Heart right ventricle (tissue), 16 donors: ENCODE measurements around the gene LRP1. TPM values are rescaled to one million over a fixed set of nuclear protein-coding genes. Genes with fewer than 3 reads are reported as not detected.

ENCODE experiments used
- ATAC-seq, 8 donors: fragments of 200-7000 bp; cut with Tn5 transposase; one replicate each; pipeline ENCODE4 v1.9.1; 2020; ENCODE audit warnings: mild to moderate bottlenecking in 8 of 8, moderate library complexity in 8 of 8, moderate number of reproducible peaks in 1 of 8
- DNase-seq, 2 donors: peaks; one replicate each; pipeline ENCODE4 v3.0.0-alpha.2; 2020
- H3K27ac ChIP-seq, 10 donors: fragments of 200-600 bp; sonication (generic) in 2 of 10; one replicate each; pipeline versions ENCODE4 v1.5.0 to v1.8.0; 2020 to 2022; ENCODE audit warnings: mild to moderate bottlenecking in 3 of 10
- H3K27me3 ChIP-seq, 7 donors: fragments of 200-600 bp; one replicate each; pipeline ENCODE4 v1.8.0; 2021 to 2022; ENCODE audit warnings: mild to moderate bottlenecking in 2 of 7
- H3K36me3 ChIP-seq, 9 donors: fragments of 200-600 bp; sonication (generic) in 1 of 9; one replicate each; pipeline versions ENCODE4 v1.5.0 to v1.8.0; 2020 to 2022; ENCODE audit warnings: mild to moderate bottlenecking in 2 of 9
- H3K4me1 ChIP-seq, 9 donors: fragments of 200-600 bp; sonication (generic) in 1 of 9; one replicate each; pipeline versions ENCODE4 v1.5.0 to v1.8.0; 2020 to 2022; ENCODE audit warnings: mild to moderate bottlenecking in 4 of 9
- H3K4me3 ChIP-seq, 10 donors: fragments of 200-600 bp; sonication (generic) in 2 of 10; one replicate each; pipeline versions ENCODE4 v1.5.0 to v1.8.0; 2020 to 2022; ENCODE audit warnings: mild to moderate bottlenecking in 7 of 10, moderate library complexity in 2 of 10
- H3K9me3 ChIP-seq, 11 donors: fragments of 200-600 bp in 10 of 11; sonication (generic) in 2 of 11; one replicate each; pipeline versions ENCODE4 v1.5.0 to v1.8.0; 2013 to 2022; ENCODE audit warnings: mild to moderate bottlenecking in 2 of 11, control low read depth in 1 of 11, moderate library complexity in 1 of 11
- CTCF ChIP-seq, 9 donors: fragments of 200-600 bp; sonication (generic) in 2 of 9; IDR thresholded peaks; one replicate each; pipeline versions ENCODE4 v1.5.0 to v1.8.0; 2021 to 2022; ENCODE audit warnings: antibody characterized with exemption in 9 of 9, mild to moderate bottlenecking in 5 of 9, moderate library complexity in 1 of 9
- WGBS, 2 donors: extraction: QIAGEN DNeasy Blood & Tissue Kit; methylation state at CpG; one replicate each; pipeline ENCODE4 v1.1.7; 2013; ENCODE audit warnings: inconsistent platforms in 1 of 2; 5-methylcytosine and 5-hydroxymethylcytosine counted together
- intact Hi-C, 10 donors: fragments of 100-400 bp; cut with DNase I; formaldehyde crosslinking; loops; one replicate each; pipeline versions ENCODE4 v1.11.1 to v1.14.2; 2022
- polyA plus RNA-seq, 2 donors: library from polyadenylated mRNA; stranded (reverse); fragments of 200-250 nt; gene quantifications; one replicate each; pipeline ENCODE4 v1.2.3, GENCODE V29; 2013
- total RNA-seq, 10 donors: library from RNA; stranded (reverse); fragmentation: NEBNext Ultra II Directional in 3 of 10; extraction: Animal tissue kit (Norgen Biotek cat#: 25700) in 3 of 10; gene quantifications; one replicate each; pipeline versions ENCODE4 v1.2.1 to v1.2.4, GENCODE V29; 2021 to 2023
- donor health status: Arrhythmogenic right ventricular cardiomyopathy.
- donor health status: ischemic (EF 13 %, LVEDD 7.1; RV severe dilation, severe dysfunction).
- donor health status: healthy with polysubstance abuse.
- donor health status: DM: no; HTN: yes; CAD: no.
- donor health status: DM: no; HTN: no; CAD: no.
- donor health status: ischemic (EF 25% LVEDD 6.9; RV normal size, moderate dysfunction).
- donor health status: ischemic (EF 25% LVEDD 5.7; RV mildly dilated, moderate dysfunction).
- donor health status: healthy.
- donor health status: DM: yes; HTN: yes; CAD: no.
- donor health status: Ischemic cardiomyopathy.
- donor health status: ischemic (EF 35%, LVEDD 5.7; RV mildly dilated, moderate dysfunction).
- donor health status: nonischemic (EF 11% LVEDD 7.7; RV severe dilation, severe dysfunction).
- donor health status: DM: yes; HTN: yes; CAD: no.
- donor health status: PGD.
- donor health status: ischemic (EF 29% LVEDD 5.4; RV normal size, mild dysfunction).
- donor health status: nonischemic (EF 23%, LVEDD 6.1; RV moderate dilation, normal function).

Gene LRP1
- total and polyA plus RNA-seq, 12 donors: 46.3 to 259 (median 69.3) TPM

DNA sequence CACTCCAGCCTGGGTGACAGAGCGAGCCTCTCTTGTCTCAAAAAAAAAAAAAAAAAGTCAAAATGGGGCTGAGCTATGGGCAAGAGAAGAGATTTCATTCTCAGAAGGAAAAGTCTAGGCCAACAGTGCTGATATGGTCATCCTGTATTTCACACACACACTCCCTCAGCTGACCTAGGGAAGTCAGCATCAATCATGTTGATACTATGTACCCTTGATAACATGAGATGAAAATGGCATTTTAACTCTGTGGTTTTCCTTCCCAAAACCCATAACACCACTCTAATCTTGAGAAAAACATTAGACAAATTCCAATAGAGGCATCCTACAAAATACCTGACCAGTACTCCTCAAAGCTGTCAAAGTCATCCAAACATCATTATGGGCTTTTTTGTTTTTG lies 47.4 kb upstream of the LRP1 start:
- no peaks in the 10 kb centered on the region for H3K9me3 ChIP-seq
- H3K4me1 ChIP-seq: peaks cover 0 to 28% (median 20%) of the 10 kb centered on the region in 9 donors
- ATAC-seq (no peak), DNase-seq (no peak)
- no peak for TF ChIP-seq CTCF (IDR thresholded peaks at IDR 0.05)
- no peaks in the 10 kb centered on the region for H3K27me3 ChIP-seq
- no peak overlapping the region for H3K4me3 ChIP-seq
- intact Hi-C loops: no loop called here
- 96 to 100% methylated on average over 1 of the region's 1 CpG for whole genome bisulfite sequencing, 2 donors
- H3K27ac ChIP-seq: no peak overlapping the region
- H3K36me3 ChIP-seq: peaks cover 0 to 6% (median 0%) of the 10 kb centered on the region in 9 donors

DNA sequence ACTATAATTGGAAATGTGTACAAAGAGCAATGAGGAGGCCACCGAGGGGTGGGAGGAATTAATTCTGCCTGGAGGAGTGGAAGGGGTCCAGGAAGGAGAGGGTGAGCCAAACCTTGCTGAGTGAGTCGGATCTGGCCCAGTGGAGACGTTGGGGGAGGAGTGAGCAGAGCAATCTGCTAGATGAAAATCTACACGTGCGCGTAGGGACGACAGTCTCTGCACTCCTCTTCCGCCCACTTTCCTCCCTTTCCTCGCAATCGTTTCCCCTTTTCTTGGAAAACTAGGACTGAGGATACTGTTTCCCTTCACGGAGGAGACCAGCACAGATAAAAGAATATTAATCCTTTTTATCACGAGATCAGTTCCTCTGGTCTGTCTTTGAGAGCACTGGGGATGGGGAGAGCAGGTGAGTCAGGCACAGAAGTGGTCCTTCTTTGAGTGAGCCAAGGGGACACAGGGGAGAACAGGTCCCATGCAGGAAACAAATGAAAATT lies 42.2 kb upstream of the LRP1 start:
- ATAC-seq: no peak
- peak overlapping the region; percentile 91 to 100 (median 99) for H3K27ac ChIP-seq
- peak in 1 of 2 donors; percentile 52 for DNase-seq
- H3K27me3 ChIP-seq: no peaks in the 10 kb centered on the region
- H3K4me1 ChIP-seq: peaks cover 9 to 45% (median 27%) of the 10 kb centered on the region in 9 donors
- H3K36me3 ChIP-seq: peaks cover 0 to 3% (median 0%) of the 10 kb centered on the region in 9 donors
- no peaks in the 10 kb centered on the region for H3K9me3 ChIP-seq
- WGBS, 2 donors: 23% methylated on average over 12 of the region's 12 CpGs
- intact Hi-C loops: loop anchor here in 2 of 10 donors (1.0 to 5.0 kb wide), 3 partner anchors 25 to 454 kb away; partner anchors contain the start of genes STAT6 (in 2 of the 2) and BAZ2A (in 1 of the 2)
- H3K4me3 ChIP-seq: peak overlapping the region in 8 of 10 donors; percentile 57 to 99 (median 90)
- no peak for TF ChIP-seq CTCF (IDR thresholded peaks at IDR 0.05)

DNA sequence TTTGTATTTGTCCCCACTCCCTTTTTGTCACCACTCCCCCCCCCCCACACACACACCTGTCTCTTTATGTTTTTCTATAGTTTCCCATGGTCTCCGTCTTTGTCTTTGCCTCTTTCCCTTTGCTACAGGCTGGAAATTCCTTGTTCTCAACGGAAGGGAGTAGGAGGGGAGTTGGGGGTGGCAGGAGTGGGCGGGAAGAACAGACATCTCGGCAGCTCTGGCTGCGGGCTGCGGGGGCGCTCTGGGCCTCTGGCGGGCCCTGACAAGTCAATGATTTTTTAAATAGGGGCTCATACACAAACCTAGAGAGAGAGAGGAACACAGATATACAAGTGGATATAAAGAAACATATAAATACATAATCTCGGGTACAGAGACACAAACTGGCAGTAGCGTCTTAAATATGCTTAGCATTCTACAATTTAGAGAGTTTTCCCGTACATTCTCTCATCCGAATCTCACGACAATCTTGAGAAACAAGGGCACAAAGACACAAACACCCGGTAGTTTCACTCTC lies 41.7 kb upstream of the LRP1 start:
- peaks cover 0 to 8% (median 3%) of the 10 kb centered on the region in 9 donors for H3K36me3 ChIP-seq
- H3K4me1 ChIP-seq: peaks cover 13 to 50% (median 32%) of the 10 kb centered on the region in 9 donors
- DNase-seq: peak; percentile 71 to 80
- 1 to 2% methylated on average over 14 of the region's 14 CpGs for WGBS, 2 donors
- peak in 5 of 8 donors; percentile 11 to 46 (median 34) for ATAC-seq
- H3K4me3 ChIP-seq: peak overlapping the region; percentile 57 to 99 (median 86)
- H3K9me3 ChIP-seq: no peaks in the 10 kb centered on the region
- H3K27ac ChIP-seq: peak overlapping the region; percentile 91 to 100 (median 99)
- peak in 6 of 9 donors; percentile 26 to 59 (median 40) for TF ChIP-seq CTCF (IDR thresholded peaks at IDR 0.05)
- no peaks in the 10 kb centered on the region for H3K27me3 ChIP-seq
- intact Hi-C loops: loop anchor here in 2 of 10 donors (1.0 to 5.0 kb wide), 3 partner anchors 24 to 454 kb away; partner anchors contain the start of genes STAT6 (in 2 of the 2) and BAZ2A (in 1 of the 2)

DNA sequence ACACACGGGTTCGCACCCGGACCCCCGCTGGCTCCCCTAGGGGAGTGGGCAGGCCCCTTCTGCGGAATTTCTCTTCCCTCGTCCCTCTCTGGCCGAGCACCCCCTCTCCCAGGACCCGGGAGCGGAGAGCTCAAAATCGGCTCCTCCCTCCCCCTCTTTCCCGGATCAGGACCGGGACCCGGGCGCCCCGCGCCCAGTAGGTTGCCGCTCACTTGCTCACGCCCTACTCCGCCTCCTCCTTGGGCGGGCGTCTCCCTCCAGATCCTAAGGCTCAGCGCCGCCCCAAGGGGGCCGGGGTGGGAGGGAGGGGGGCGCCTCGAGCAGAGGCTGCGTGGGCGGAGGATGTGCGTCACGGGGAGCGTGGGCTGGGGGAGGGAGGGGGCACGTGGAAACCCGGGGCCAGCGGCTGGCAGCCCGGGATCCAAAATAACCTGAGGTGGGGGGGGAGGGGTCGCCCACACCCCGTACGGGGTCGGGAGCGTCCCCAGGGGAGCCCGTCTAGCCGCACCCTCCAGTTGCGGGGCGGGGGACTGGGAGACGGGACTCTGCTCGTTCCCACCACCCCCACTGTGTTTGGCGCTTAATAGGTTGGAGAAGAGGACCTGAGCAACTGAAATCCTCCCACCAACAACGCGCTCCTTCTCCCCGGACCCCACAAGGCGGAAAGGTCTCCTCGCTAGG lies 41.1 kb upstream of the LRP1 start:
- H3K4me3 ChIP-seq: peak overlapping the region; percentile 57 to 99 (median 86)
- peaks cover 14 to 55% (median 38%) of the 10 kb centered on the region in 9 donors for H3K4me1 ChIP-seq
- ATAC-seq: peak; percentile 60 to 80 (median 72)
- WGBS, 2 donors: 1% methylated on average over 43 to 52 of the region's 52 CpGs
- DNase-seq: peak; percentile 93
- peaks cover 0 to 14% (median 4%) of the 10 kb centered on the region in 9 donors for H3K36me3 ChIP-seq
- no peaks in the 10 kb centered on the region for H3K27me3 ChIP-seq
- H3K27ac ChIP-seq: peak overlapping the region; percentile 91 to 100 (median 99)
- intact Hi-C loops: loop anchor here in 2 of 10 donors (2.0 to 5.0 kb wide), 2 partner anchors 24 to 455 kb away; partner anchors contain the start of genes BAZ2A (in 1 of the 2) and STAT6 (in 1 of the 2)
- no peak for TF ChIP-seq CTCF (IDR thresholded peaks at IDR 0.05)
- H3K9me3 ChIP-seq: no peaks in the 10 kb centered on the region
